H9 (cell line): ENCODE data around the gene ARL14EP. TPM values are rescaled to one million over a fixed set of nuclear protein-coding genes. Genes with fewer than 3 reads are reported as not detected.

ENCODE experiments used
- DNase-seq: peaks from one replicate; pipeline ENCODE4 v3.0.0-alpha.2; 2017
- H2AFZ ChIP-seq: one replicate; pipeline ENCODE4 v1.6.1; 2013; ENCODE audit warnings: mild to moderate bottlenecking, low read length, control low read depth, moderate library complexity
- H2AK5ac ChIP-seq: 2 replicates; pipeline ENCODE4 v1.6.1; 2013; ENCODE audit warnings: low read length, control low read depth, mixed read lengths; ENCODE audit not compliant: insufficient read length
- H2BK120ac ChIP-seq: one replicate; pipeline ENCODE4 v1.6.1; 2013; ENCODE audit warnings: low read depth, mild to moderate bottlenecking, low read length, control low read depth, inconsistent platforms; ENCODE audit not compliant: poor library complexity, severe bottlenecking
- H2BK12ac ChIP-seq: 2 replicates; pipeline ENCODE4 v1.6.1; 2013; ENCODE audit warnings: low read length, control low read depth, mixed read lengths, low read depth; ENCODE audit not compliant: insufficient read length
- H2BK15ac ChIP-seq: 2 replicates; pipeline ENCODE4 v1.6.1; 2013; ENCODE audit warnings: low read depth, low read length, control low read depth
- H2BK20ac ChIP-seq: one replicate; pipeline ENCODE4 v1.6.1; 2013; ENCODE audit warnings: low read depth, mild to moderate bottlenecking, low read length, control low read depth, inconsistent platforms; ENCODE audit not compliant: poor library complexity, severe bottlenecking
- H2BK5ac ChIP-seq: 2 replicates; pipeline ENCODE4 v1.6.1; 2013; ENCODE audit warnings: low read length, control low read depth, mixed read lengths; ENCODE audit not compliant: insufficient read length
- H3K14ac ChIP-seq: 2 replicates; pipeline ENCODE4 v1.6.1; 2013; ENCODE audit warnings: low read length, control low read depth; ENCODE audit not compliant: insufficient read depth
- H3K18ac ChIP-seq: 2 replicates; pipeline ENCODE4 v1.6.1; 2013; ENCODE audit warnings: low read depth, mild to moderate bottlenecking, mixed read lengths, low read length, control low read depth; ENCODE audit not compliant: insufficient read length
- H3K23ac ChIP-seq: 2 replicates; pipeline ENCODE4 v1.6.1; 2013; ENCODE audit warnings: low read length, control low read depth, mixed read lengths, low read depth; ENCODE audit not compliant: insufficient read length
- H3K23me2 ChIP-seq: 2 replicates; pipeline ENCODE4 v1.6.1; 2013; ENCODE audit warnings: low read depth, mild to moderate bottlenecking, mixed read lengths, low read length, control low read depth; ENCODE audit not compliant: insufficient read length, poor library complexity, severe bottlenecking
- H3K27ac ChIP-seq: 2 replicates; pipeline ENCODE4 v1.5.1; 2013; ENCODE audit warnings: low read length, control low read depth, mixed read lengths, low read depth; ENCODE audit not compliant: insufficient read length
- H3K27me3 ChIP-seq: 2 replicates; pipeline ENCODE4 v1.6.1; 2013; ENCODE audit warnings: low read length, control low read depth, inconsistent platforms; ENCODE audit not compliant: insufficient read depth
- H3K4ac ChIP-seq: 2 replicates; pipeline ENCODE4 v1.6.1; 2013; ENCODE audit warnings: low read depth, mild to moderate bottlenecking, control low read depth, inconsistent platforms, low read length, moderate library complexity
- H3K4me1 ChIP-seq: 2 replicates; pipeline ENCODE4 v1.6.1; 2013; ENCODE audit warnings: low read length, control low read depth, inconsistent platforms; ENCODE audit not compliant: insufficient read depth
- H3K4me2 ChIP-seq: 2 replicates; pipeline ENCODE4 v1.6.1; 2013; ENCODE audit warnings: low read length, control low read depth, mixed read lengths; ENCODE audit not compliant: insufficient read length, insufficient read depth
- H3K56ac ChIP-seq: 2 replicates; pipeline ENCODE4 v1.6.1; 2013; ENCODE audit warnings: low read depth, mild to moderate bottlenecking, mixed read lengths, low read length, control low read depth; ENCODE audit not compliant: insufficient read length
- H3K79me1 ChIP-seq: 2 replicates; pipeline ENCODE4 v1.6.1; 2013; ENCODE audit warnings: low read depth, mild to moderate bottlenecking, moderate library complexity, low read length, control low read depth, inconsistent platforms; ENCODE audit not compliant: insufficient read depth, poor library complexity, severe bottlenecking
- H3K79me2 ChIP-seq: 2 replicates; pipeline ENCODE4 v1.6.1; 2013; ENCODE audit warnings: low read length, control low read depth, inconsistent platforms; ENCODE audit not compliant: insufficient read depth
- H3K9ac ChIP-seq: 2 replicates; pipeline ENCODE4 v1.6.1; 2013; ENCODE audit warnings: low read length, control low read depth, mixed read lengths; ENCODE audit not compliant: insufficient read length; ENCODE audit errors: extremely low read depth
- H3K9me3 ChIP-seq: one replicate; pipeline ENCODE4 v1.6.1; 2013; ENCODE audit warnings: low read depth, low read length, inconsistent platforms; ENCODE audit not compliant: control insufficient read depth
- H3T11ph ChIP-seq: one replicate; pipeline ENCODE4 v1.6.1; 2013; ENCODE audit warnings: mild to moderate bottlenecking, low read length, control low read depth, inconsistent platforms
- H4K20me1 ChIP-seq: one replicate; pipeline ENCODE4 v1.6.1; 2013; ENCODE audit not compliant: control insufficient read depth, insufficient read length, insufficient read depth
- H4K5ac ChIP-seq: 2 replicates; pipeline ENCODE4 v1.6.1; 2013; ENCODE audit warnings: low read depth, mild to moderate bottlenecking, mixed read lengths, low read length, control low read depth; ENCODE audit not compliant: insufficient read length
- H4K8ac ChIP-seq: replicated peaks from 2 replicates; pipeline ENCODE4 v1.6.1; 2013; ENCODE audit warnings: low read length, control low read depth, mixed read lengths, low read depth; ENCODE audit not compliant: insufficient read length
- H4K91ac ChIP-seq: 2 replicates; pipeline ENCODE4 v1.6.1; 2013; ENCODE audit warnings: low read depth, mild to moderate bottlenecking, moderate library complexity, mixed read lengths, low read length, control low read depth; ENCODE audit not compliant: insufficient read length
- H3K27ac Mint-ChIP-seq, 3 experiments: 2 replicates in 2 of 3; 3 replicates in 1 of 3; pipeline ENCODE4 v1.8.0; 2020 to 2021; ENCODE audit warnings: mixed read lengths in 3 of 3, mild to moderate bottlenecking in 1 of 3, moderate library complexity in 1 of 3
- H3K27me3 Mint-ChIP-seq: 2 replicates; pipeline ENCODE4 v1.8.0; 2021; ENCODE audit warnings: low read depth, mild to moderate bottlenecking, moderate library complexity, mixed read lengths
- H3K36me3 Mint-ChIP-seq, 3 experiments: 2 replicates in 2 of 3; 3 replicates in 1 of 3; pipeline ENCODE4 v1.8.0; 2020 to 2021; ENCODE audit warnings: low read depth in 3 of 3, mixed read lengths in 3 of 3; ENCODE audit not compliant: insufficient read depth in 1 of 3
- H3K4me1 Mint-ChIP-seq, 2 experiments: 2 replicates each; pipeline ENCODE4 v1.8.0; 2020; ENCODE audit warnings: mixed read lengths in 2 of 2
- H3K4me3 Mint-ChIP-seq, 2 experiments: 2 replicates in 1 of 2; 3 replicates in 1 of 2; pipeline ENCODE4 v1.8.0; 2020 to 2021; ENCODE audit warnings: mild to moderate bottlenecking in 2 of 2, mixed read lengths in 2 of 2, moderate library complexity in 1 of 2
- H3K9me3 Mint-ChIP-seq, 2 experiments: 2 replicates in 1 of 2; 3 replicates in 1 of 2; pipeline ENCODE4 v1.8.0; 2020; ENCODE audit warnings: mild to moderate bottlenecking in 2 of 2, mixed read lengths in 2 of 2, moderate library complexity in 1 of 2
- WGBS: extraction: QIAGEN DNeasy Blood & Tissue Kit; methylation state at CpG from one replicate; pipeline ENCODE4 v1.1.7; 2013; ENCODE audit warnings: missing lambda C conversion rate, low lambda C conversion rate, mixed read lengths; ENCODE audit not compliant: insufficient read length; ENCODE audit errors: extremely low coverage; 5-methylcytosine and 5-hydroxymethylcytosine counted together
- total RNA-seq: library from RNA; stranded (reverse); gene quantifications from 2 replicates; pipeline ENCODE4 v1.2.1, GENCODE V29; 2021
- TF ChIP-seq, protein P1 (sequence below): fragments of 200-600 bp; sonication (generic); conservative IDR thresholded peaks from 3 replicates; pipeline ENCODE4 v1.8.0; 2021; ENCODE audit warnings: antibody characterized with exemption, mild to moderate bottlenecking

The ARL14EP gene
- total RNA-seq, 1 experiment from 2014 or later: 20.9 TPM

DNA sequence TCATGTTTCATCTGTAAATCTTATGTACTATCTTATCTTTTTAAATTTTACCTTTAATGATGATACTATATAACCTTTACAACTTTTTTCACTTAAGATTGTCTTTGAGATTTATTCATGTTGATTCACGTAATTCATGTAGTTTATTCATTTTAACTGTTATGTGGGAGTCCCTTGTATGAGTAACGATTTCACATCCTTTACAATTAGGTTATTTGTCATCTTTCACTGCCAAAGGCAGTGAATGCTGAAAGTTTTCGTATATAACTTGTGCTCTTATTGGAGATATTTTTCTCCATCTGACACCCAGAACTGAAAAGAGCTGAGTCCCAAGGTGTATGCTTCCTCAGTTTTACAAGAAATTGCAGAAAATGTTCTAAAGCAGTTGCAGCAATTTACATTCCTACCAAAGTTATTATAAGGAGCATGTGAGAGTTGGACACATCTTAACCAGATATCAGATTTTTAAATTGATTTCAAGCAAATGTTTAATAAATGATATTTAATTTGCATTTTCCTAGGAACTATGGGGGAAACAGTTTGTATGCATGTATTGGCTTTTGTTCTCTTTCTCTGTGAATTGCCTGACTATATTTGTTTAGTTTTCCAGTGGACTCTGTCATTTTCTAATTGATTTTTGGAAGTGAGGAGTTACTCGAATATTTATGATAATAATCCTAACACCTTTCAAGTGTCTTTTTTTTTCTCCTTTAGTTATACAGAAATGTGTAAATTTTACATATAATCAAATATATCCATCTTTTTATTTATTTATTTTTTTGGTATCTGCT is 6.4 kb downstream of the ARL14EP start:
- no peaks in the 10 kb centered on the region for H3K9me3 Mint-ChIP-seq
- no peak overlapping the region for H4K5ac ChIP-seq
- H3K4me3 Mint-ChIP-seq: no peak overlapping the region

More for the DNA sequence above, 6.4 kb downstream of the ARL14EP start:
- Histone ChIP-seq H3T11ph (no peak overlapping the region), H2BK12ac (no peak overlapping the region), H3K4me2 (no peak overlapping the region), H2BK20ac (no peak overlapping the region), H3K18ac (no peak overlapping the region), H3K23ac (no peak overlapping the region), H3K79me1 (no peaks in the 10 kb centered on the region), H3K79me2 (peaks cover 8% of the 10 kb centered on the region; the same call in 1 of the 2 replicates), H3K56ac (no peak overlapping the region), H3K4ac (no peak overlapping the region), H4K8ac (no peak overlapping the region), H3K9me3 (no peaks in the 10 kb centered on the region), H4K20me1 (no peaks in the 10 kb centered on the region), H3K14ac (no peak overlapping the region), H3K27ac (no peak overlapping the region), H3K23me2 (no peaks in the 10 kb centered on the region), H2AK5ac (no peak overlapping the region), H2BK5ac (no peak overlapping the region), H3K4me1 (no peaks in the 10 kb centered on the region; the same call in 1 of the 2 replicates), H2BK120ac (no peak overlapping the region), H3K27me3 (no peaks in the 10 kb centered on the region), H2BK15ac (no peak overlapping the region), H4K91ac (no peak overlapping the region), H2AFZ (no peak overlapping the region), H3K9ac (no peak overlapping the region)
- no peak overlapping the region for H3K27ac Mint-ChIP-seq
- TF ChIP-seq, protein P1, sequence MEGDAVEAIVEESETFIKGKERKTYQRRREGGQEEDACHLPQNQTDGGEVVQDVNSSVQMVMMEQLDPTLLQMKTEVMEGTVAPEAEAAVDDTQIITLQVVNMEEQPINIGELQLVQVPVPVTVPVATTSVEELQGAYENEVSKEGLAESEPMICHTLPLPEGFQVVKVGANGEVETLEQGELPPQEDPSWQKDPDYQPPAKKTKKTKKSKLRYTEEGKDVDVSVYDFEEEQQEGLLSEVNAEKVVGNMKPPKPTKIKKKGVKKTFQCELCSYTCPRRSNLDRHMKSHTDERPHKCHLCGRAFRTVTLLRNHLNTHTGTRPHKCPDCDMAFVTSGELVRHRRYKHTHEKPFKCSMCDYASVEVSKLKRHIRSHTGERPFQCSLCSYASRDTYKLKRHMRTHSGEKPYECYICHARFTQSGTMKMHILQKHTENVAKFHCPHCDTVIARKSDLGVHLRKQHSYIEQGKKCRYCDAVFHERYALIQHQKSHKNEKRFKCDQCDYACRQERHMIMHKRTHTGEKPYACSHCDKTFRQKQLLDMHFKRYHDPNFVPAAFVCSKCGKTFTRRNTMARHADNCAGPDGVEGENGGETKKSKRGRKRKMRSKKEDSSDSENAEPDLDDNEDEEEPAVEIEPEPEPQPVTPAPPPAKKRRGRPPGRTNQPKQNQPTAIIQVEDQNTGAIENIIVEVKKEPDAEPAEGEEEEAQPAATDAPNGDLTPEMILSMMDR: no peak
- WGBS: no CpG with 5 or more reads among the region's 4 CpGs
- H3K36me3 Mint-ChIP-seq: peaks cover 10 to 23% (median 17%) of the 10 kb centered on the region in 3 experiments; a peak in 6 of 7 replicates
- H3K4me1 Mint-ChIP-seq: peaks cover 4 to 5% of the 10 kb centered on the region in 2 experiments
- H3K27me3 Mint-ChIP-seq: no peaks in the 10 kb centered on the region
- no peak for DNase-seq
